Stimulated activated CD4-positive, alpha-beta T cell treated with anti-CD3 and anti-CD28 coated beads, Interleukin-12 subunit alpha, Interleukin-12 subunit beta, amount 100 ng/mL, for 4 hours (primary cell): ENCODE measurements around the gene PAQR4.

ENCODE experiments used
- DNase-seq: peaks from one replicate; pipeline ENCODE4 v3.0.0-alpha.2; 2020

PAQR4 gene

DNA sequence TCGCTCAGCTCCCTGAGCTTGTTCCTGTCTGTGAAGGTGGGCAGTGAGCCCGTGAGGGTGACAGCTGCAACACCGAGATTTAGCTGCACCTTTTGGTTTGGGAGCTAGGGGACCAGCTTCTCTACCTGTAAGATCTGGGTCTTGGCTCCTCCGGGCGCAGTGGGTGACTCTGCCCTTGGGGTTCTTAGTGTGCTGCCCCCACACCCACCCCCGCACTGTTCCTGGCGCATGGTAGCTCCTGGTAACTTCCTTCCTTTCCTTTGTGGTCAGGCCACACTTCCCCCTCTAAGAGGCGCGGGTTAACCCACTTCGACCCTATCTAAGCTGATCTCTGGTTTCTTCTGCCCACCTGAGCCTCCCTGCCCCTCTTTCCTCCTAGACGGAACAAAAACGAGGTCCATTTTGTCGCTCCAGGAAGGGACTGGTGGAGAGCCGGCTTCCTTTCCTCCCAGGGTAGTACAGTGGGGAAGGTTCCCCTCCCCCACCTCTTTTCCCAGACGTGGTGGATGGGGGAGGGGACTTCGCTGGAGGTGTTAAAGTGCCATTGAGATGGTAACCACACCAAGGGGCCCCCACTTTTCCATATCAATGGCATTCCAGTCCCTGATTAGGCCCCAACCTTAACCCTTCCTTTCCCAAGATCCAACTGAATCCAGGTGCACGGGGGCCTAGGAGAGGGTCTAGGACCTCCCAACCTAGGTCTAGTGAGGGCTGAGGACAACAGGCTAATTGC, 39.0 kb downstream of the PAQR4 start:
- DNase-seq, result no peak

DNA sequence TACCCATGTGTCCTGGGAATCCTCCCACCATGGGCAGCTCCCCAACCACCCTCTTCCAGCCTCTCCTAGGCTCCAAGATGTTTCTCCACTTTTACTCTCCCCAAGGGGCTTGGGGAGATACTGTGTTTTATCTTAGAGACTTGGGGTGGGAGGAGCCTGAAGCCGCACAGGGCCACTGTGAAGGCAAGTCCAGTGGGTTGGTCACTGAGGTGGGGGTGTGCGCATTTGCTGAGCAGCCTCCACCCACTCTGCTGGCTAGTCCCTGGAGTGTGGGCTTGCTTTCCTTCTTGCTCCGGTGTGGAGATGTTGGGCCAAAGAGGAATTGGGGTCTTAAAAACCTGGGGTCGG, 39.5 kb downstream of the PAQR4 start:
- DNase-seq, result no peak

DNA sequence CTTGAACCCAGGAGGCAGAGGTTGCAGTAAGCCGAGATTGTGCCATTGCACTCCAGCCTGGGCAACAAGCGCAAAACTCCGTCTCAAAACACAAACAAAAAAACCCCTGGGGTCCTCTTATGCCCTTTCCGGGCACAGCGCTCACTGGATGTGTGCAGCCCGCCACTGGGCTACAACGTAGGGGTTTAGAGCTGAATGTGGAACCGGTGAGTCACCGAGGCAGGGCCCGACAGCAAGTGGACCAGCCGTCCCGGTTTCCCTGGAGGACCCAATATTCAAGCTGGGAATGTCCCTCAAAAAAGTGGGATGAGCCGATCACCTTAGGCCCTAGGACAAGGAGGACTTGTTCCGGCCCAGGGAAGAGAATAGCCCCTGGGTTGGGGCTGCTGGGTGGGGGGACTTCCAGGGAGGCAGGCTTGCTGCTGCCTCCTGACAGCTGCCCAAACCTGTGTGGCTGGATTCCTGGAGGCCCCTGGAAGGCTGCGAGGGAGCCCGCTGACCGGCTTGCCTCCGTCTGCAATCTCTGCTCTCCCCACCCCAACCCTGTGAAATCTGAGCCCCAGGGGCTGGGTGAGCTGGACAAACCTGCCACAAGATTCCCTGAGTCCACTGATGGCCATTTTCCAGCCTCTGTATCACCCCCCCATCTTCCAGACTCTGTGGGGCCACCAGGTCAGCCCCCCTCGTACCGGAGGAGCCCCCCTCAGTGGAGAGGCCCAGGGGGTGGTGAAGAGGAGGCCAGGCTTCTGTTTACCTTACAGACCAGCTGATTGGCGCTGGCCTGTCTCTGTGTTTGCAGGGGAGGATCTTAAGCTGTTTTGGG, 40.6 kb downstream of the PAQR4 start:
- DNase-seq, result no peak

DNA sequence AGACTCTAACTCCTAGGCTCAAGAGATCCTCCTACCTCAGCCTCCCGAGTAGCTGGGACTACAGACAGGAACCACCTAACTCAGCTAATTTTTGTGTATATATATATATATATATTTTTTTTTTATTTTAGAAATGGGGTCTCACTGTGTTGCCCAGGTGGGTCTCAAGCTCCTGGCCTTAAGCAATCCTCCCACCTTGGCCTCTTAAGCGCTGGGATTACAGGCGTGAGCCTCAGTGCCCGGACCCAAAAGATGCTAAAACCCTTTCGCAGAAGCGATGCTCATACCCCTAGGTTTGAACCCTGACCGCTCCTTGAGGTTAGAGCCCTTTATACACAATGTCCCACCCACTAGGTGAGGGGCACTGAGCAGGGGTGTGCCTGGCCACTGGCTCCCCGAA, 41.4 kb downstream of the PAQR4 start:
- DNase-seq, result no peak

DNA sequence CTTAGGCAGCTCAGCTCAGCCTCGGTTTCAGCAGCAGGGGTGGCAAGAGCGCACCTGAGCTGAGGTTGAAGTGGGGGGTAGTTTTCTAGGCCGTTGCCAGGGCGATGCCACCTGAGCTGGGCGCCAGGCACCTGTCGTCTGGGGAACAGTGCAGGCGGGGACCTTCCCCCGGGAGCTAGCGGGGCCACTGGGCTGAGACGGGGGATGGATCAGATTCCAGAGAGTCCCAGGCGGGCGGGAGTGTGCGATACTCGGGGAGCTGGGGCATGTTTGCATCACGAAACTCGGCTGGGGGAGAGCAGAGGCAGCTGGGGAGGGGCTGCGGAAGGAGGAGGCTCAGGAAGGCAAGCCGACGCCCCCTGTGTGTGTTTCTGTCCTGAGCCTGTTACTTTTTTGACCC, 43.1 kb downstream of the PAQR4 start:
- DNase-seq, result no peak

DNA sequence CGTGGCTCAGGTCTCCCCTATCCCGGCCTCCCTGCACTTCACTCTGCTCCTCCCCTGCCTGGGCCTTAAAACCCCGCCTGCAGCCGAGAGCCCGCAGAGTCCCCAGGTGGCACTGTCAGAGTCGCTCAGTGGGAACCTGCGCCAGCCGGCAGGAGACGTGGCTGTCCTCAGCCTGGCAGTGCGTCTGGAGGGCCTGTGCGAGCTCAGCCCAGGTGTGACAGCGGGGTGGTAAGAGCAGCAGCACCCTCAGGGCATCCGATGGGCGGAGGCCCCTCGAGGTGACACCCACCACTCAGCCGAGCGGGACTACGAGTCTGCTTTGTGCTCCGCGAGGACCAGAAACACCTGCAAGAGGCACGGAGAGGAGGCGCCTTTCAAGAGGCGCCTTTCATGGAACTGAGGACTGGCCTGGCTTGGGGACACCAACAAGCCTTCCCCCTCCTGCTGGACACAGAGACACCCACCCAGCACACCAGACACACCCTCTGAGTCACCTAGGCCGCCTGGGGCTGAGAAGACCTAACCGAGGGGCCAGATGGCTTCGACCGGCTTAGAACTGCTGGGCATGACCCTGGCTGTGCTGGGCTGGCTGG, 43.8 kb downstream of the PAQR4 start, which contains the start of gene CLDN9:
CLDN9 (plus strand) TSS at position 96 of the 593 bp plus-strand sequence; CDS start at position 536, 440 bp downstream.
- DNase-seq, result no peak

DNA sequence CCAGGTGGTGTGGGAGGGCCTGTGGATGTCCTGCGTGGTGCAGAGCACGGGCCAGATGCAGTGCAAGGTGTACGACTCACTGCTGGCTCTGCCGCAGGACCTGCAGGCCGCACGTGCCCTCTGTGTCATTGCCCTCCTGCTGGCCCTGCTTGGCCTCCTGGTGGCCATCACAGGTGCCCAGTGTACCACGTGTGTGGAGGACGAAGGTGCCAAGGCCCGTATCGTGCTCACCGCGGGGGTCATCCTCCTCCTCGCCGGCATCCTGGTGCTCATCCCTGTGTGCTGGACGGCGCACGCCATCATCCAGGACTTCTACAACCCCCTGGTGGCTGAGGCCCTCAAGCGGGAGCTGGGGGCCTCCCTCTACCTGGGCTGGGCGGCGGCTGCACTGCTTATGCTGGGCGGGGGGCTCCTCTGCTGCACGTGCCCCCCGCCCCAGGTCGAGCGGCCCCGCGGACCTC, 44.4 kb downstream of the PAQR4 start:
- no peak for DNase-seq

DNA sequence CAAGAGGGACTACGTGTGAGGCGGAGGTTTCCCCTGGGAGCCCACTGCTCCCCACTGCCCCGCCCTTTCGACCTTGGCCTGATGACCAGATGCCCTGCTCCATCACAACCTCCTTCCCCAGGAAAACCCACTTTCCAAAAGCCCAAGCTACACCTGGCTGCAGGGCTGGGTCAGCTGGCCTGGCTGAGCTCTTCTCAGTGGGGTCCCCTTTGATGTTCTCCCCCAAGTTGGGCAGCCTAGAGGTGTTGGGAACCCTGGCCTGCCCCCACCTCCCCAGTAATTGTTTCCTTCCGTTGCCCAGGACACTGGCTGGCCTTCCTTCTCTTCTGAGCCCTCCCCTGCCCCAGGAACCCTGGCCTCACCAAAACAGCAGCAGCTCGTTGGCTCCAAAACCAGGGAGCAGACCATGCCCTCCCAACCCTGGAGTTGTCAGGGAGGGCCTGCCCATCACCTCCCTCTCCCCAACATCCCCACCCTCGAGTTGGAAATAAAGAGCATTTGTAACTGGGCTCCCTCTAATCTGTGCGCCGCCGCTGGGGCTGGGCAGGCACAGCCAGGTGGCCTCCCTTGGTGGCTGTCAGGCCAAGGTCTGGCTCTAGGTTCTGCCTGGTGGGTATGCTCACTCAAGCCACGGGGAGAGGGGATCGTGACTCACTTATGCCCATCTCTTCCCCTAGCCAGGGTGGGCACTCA, 45.0 kb downstream of the PAQR4 start:
- no peak for DNase-seq

DNA sequence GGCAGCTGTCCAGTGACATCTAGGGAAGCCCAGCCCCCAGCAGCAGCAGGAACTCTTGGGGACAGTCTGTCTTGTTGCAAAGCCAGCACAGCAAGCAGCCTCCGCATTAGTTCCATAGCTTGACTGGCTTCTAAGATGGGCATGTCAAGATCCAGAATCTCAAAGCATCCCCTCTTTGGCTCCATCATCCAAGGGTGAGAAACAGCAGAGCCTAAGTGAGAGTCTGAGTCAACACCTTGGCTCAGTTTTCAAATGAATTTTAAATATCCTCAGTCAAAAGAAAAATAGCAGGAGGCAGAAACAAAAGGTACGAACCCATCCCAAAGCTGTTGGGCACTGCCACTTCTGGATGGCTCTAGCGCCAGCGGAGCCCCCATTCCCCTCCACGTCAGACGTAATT, 45.8 kb downstream of the PAQR4 start:
- no peak for DNase-seq

DNA sequence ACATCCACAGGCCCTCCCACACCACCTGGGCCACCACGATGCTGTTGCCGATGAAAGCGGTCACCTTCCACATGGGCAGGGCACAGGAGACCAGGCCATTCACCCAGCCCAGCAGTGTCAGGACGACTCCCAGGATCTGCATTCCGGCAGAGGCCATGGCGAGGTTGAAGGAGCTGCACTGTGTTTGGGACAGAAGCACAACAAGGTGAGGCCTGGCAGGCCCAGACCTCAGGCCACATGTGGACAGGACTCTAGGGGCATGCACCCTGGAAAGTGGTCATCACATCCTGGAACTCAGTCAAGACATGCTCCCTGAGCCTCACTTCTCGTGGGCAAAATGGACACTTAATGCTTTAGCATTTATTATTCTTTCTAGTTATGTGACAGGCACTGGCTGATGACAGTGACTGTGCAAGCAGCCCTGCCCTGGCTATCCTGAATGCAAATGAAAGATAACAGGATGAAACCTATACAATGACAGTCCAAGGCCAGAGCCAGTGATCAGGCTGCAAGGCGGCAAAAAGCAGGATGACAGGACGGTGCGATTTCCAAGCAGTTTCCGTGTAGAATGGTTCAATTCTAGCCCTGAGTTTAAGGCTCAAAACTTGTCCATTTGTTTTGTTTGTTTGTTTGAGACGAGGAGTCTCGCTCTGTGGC, 46.8 kb downstream of the PAQR4 start:
- DNase-seq, result no peak

DNA sequence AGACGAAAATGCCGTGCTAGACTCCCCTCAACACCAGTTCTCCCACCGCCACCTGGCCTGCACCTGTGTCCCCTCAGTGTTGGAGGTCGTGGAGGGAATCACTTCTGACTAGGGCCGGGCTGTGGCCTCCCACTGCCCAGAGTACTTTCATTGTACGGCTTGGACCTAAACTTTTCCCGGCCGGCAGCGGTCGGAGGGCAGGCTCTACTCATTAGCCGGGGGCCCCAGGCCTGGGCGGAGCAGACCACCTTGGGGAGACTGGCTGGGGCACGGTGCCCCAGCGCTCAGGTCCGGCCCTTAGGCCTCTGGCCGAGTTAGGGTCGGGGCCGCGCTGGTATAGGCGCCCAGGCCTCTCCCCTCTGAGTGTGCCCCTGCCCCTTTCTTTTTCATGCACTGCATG, 48.2 kb downstream of the PAQR4 start:
- DNase-seq, result no peak

DNA sequence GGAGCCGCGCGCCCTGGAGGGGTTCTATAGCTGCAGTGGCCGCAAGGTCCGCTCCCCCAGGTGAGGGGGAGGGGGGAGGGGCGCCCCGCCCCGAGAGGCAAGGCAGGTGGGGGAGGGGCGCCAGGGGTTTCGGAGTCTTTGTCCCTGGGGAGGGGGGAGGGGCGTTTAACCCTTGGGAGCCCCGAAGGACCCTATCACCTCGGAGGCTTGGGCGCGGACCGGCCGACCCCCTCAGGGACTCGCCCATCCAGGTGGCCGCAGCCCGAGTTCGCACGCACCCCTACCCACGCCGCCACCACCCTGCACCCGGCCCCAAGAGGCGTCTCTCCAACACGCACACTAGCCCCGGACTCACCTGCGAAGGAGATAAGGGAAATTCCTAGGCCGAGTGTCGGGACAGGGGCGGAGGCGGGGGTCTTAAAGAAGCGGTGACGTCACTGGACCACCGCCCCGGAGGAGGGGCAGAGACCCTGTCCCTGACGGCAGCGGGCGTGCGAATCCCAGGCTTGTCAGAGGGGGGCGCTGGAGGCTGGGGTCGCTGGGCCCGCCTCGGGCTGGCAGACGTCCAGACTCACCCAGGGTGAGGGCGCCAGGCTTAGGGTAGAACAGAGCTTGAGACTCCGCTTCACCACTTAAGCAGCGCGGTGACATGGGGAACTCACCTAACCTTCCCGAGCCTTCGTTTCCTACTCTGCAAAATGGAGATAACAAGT, 48.8 kb downstream of the PAQR4 start, which contains the start of gene CLDN6:
CLDN6 (minus strand) TSS at position 390 of the 713 bp plus-strand sequence. CDS start 2,162 bp downstream, outside the sequence.
- no peak for DNase-seq

DNA sequence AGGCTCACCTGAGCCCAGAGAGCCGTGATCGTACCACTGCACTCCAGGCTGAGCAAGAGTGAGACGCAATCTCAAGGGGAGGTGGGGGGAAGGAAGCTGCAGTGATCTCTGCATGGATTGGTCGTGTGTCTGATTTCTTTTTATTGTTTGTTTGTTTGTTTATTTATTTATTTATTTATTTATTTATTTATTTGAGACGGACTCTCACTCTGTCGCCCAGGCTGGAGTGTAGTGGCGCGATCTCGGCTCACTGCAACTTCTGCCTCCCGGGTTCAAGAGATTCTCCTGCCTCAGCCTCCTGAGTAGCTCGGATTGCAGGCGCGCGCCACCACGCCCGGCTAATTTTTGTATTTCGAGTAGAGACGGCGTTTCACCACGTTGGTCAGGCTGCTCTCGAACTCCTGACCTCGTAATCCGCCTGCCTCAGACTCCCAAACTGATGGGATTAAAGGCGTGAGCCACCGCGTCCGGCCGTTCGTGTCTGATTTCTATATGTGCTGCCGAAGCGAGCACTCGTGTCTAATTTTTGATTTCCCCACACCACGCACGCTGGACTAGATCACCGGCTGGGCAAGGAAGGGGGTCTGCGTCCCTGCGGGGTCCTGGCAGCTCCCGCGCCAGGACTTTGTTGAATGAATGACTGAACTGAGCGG, 50.6 kb downstream of the PAQR4 start:
- DNase-seq, result no peak

DNA sequence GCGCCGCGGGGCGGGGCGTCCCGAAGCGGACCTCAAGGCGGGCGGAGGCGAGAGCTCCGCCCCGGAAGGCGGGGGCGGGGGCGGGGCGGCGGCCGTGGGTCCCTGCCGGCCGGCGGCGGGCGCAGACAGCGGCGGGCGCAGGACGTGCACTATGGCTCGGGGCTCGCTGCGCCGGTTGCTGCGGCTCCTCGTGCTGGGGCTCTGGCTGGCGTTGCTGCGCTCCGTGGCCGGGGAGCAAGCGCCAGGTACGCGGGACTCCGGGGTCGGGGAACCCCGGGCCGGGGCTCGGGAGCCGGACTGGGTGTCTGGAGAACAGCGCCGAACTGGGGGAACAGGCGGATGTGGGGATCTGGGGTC, 51.1 kb downstream of the PAQR4 start, which contains the start of gene TNFRSF12A:
TNFRSF12A (plus strand) TSS at position 122 of the 357 bp plus-strand sequence; CDS start at position 152, 30 bp downstream.
- DNase-seq, result peak; percentile 64

DNA sequence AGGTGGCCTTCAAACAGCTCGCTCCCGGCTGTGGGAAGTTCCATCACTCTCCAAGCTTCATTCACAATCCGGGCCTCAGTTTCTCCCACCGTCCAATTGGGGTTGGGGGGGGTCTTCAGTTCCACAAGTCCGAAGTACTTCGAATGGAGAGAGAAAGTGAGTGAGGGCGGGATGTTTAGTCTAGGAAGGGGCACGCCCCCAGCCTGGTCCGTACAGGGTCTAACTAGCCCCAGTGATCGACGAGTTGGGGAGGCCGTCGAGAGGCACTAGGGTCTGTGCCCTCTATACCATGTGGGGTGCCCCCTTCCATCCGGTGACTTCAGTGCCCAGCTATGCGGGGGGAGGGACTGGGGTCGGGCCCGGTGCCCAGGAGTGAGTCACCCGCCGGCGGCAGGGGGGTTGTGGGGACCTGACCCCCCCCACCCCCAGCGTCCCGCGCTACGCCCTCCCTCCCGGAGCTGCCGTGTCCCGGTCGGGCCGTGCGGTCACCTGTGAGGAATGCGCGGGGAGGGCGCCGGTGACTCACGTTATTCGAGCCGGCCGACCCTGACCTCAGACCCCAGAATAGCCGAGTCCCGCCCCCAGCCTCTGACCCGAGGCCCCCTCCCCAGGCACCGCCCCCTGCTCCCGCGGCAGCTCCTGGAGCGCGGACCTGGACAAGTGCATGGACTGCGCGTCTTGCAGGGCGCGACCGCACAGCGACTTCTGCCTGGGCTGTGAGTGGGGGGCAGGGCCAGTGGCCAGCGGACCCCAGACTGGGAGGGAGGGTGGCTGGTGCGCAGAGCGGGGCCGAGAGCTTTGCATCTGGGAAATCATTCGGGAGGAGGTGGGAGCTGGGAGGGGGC, 51.7 kb downstream of the PAQR4 start:
- DNase-seq, result peak; percentile 42

DNA sequence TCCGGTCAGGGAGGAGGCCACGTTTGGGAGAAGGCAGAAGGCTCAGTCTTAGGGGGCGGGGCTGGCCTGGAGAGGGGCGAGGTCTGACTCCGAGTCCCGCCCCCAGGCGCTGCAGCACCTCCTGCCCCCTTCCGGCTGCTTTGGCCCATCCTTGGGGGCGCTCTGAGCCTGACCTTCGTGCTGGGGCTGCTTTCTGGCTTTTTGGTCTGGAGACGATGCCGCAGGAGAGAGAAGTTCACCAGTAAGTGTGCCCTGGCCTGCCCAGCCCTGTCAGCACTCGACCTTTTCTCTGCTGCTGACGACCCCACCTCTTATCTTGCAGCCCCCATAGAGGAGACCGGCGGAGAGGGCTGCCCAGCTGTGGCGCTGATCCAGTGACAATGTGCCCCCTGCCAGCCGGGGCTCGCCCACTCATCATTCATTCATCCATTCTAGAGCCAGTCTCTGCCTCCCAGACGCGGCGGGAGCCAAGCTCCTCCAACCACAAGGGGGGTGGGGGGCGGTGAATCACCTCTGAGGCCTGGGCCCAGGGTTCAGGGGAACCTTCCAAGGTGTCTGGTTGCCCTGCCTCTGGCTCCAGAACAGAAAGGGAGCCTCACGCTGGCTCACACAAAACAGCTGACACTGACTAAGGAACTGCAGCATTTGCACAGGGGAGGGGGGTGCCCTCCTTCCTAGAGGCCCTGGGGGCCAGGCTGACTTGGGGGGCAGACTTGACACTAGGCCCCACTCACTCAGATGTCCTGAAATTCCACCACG, 52.5 kb downstream of the PAQR4 start:
- DNase-seq, result peak; percentile 72

DNA sequence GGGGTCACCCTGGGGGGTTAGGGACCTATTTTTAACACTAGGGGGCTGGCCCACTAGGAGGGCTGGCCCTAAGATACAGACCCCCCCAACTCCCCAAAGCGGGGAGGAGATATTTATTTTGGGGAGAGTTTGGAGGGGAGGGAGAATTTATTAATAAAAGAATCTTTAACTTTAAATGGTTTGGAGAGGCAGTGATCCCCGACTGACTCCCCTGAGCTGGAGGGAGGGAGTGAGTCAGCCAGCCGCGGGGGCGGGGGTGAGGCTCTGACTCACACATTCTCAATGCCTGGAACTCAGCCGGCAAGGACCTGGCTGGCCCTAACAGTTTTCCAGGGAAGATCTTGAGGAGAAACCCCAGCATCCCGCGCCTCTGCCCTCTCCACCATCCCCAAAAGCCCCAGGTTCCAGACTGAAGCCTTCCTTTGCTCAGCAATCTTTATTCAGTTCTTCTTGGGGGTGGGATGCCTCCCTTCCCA, 53.1 kb downstream of the PAQR4 start:
- peak; percentile 89 for DNase-seq

DNA sequence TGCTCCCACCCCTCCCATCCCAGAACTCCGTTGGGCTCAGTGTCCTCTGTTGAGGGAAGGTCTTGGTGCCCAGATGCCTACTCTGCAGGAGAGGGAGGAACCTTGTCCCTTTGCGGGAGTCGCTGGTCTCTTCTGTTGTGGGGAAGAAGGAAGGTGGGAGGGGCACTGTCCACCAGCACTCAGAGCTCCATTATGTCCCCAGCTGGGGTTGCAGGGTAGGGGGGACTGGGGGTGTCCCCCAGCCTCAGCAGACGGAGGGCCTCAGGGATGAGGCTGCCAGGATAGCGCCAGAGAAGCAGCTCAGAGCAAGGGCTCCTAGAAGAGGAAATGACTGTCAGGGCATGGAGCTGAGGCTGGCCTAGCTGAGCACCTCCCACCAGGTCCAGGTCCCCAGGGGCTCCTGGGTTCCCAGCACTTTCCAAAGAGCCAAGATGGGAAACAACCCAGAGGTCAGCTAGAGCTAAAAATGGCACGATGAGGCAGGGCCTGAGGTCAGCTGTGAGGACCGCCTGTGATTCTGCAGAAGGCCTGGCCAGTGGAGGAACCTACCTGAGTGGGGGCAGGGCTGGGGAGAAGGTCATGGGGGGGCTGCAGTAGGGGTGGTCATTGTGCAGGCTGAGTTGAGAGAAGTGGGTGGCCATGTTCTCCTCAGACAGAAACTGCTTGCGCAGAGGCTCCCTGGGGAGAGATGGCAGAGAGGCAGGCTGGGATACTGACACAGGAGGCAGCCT, 53.7 kb downstream of the PAQR4 start:
- DNase-seq, result no peak
